ENCODE measurements around the gene PDILT.

PDILT gene

DNA sequence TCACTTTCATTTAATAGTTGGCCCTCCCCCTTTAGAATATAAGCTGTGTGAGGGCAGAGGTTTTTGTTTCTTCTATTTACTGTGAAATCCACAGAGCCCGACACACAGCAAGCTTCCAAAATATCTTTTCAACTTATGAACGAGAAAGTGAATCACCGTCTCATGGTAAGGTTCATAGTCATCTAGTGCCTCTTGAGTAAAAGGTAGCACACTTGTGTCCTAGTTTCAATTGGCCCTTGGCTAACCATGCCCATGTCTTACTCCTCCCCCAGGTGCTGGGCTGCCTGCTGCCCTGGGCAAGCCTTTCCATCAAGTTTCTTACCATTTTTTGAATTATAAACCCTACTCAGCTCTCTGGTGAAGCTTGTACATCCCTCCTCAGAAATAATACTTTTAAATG is 64.8 kb downstream of the PDILT start:
- Histone ChIP-seq H2BK120ac (ENCODE audit: low read depth, low read length) (no peak overlapping the region), H3K27ac (ENCODE audit: low read depth, low read length) (no peak overlapping the region), H3K4ac (ENCODE audit: low read depth, low read length) (no peak overlapping the region), H2BK5ac (ENCODE audit: low read length) (no peak overlapping the region), H3K18ac (ENCODE audit: low read length) (no peak overlapping the region), H3K4me1 (ENCODE audit: control insufficient read depth, low read depth, low read length) (no peaks in the 10 kb centered on the region), H3K4me2 (ENCODE audit: low read length) (no peak overlapping the region), H3K27me3 (ENCODE audit: insufficient read depth, low read length, poor library complexity) (no peaks in the 10 kb centered on the region), H4K5ac (ENCODE audit: low read length) (no peak overlapping the region), H4K8ac (ENCODE audit: low read depth, low read length) (no peak overlapping the region), H3K23ac (ENCODE audit: low read length) (no peak overlapping the region), H3K79me1 (ENCODE audit: low read length) (no peaks in the 10 kb centered on the region), H3K56ac (ENCODE audit: low read length) (no peak overlapping the region), H3K9ac (ENCODE audit: low read length) (no peak overlapping the region), H2BK15ac (replicated peaks; ENCODE audit: low read depth) (no peak overlapping the region), H3K36me3 (ENCODE audit: control insufficient read depth, insufficient read depth, low read length) (no peaks in the 10 kb centered on the region), H2AK5ac (ENCODE audit: low read length) (no peak overlapping the region), H3K79me2 (ENCODE audit: control insufficient read depth, insufficient read depth, low read length) (no peaks in the 10 kb centered on the region), H3K4me3 (ENCODE audit: low read length) (no peak overlapping the region)
- DNase-seq = no peak
- WGBS (ENCODE audit: extremely low coverage, insufficient coverage, low lambda C conversion rate) = no CpG with 5 or more reads among the region's 3 CpGs

DNA sequence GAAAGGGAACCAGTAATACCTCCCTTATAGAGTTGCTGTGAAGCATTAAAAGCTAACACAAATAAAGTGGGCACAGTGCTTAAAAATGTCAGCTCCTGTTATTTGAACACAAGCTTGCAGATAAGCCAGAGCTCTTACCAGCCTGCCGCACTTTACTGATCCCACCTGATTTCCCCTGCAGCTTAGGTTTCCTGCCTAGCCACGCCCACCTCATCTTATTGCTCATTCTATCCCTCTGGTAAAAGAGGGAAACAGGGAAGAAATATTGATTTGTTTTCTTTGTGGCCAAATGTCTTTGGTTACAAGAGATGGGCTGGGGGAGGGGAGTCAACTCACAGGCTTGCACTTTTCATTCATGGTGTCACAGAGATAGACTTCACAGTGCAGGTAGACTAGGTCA is 67.6 kb downstream of the PDILT start:
- Histone ChIP-seq H2BK120ac (ENCODE audit: low read depth, low read length) (no peak overlapping the region), H3K79me2 (ENCODE audit: control insufficient read depth, insufficient read depth, low read length) (no peaks in the 10 kb centered on the region), H3K27me3 (ENCODE audit: insufficient read depth, low read length, poor library complexity) (no peaks in the 10 kb centered on the region), H3K4ac (ENCODE audit: low read depth, low read length) (no peak overlapping the region), H2BK15ac (replicated peaks; ENCODE audit: low read depth) (no peak overlapping the region), H2BK5ac (ENCODE audit: low read length) (no peak overlapping the region), H4K8ac (ENCODE audit: low read depth, low read length) (no peak overlapping the region), H3K4me3 (ENCODE audit: low read length) (no peak overlapping the region), H3K27ac (ENCODE audit: low read depth, low read length) (no peak overlapping the region), H3K4me1 (ENCODE audit: control insufficient read depth, low read depth, low read length) (no peaks in the 10 kb centered on the region), H3K36me3 (ENCODE audit: control insufficient read depth, insufficient read depth, low read length) (no peaks in the 10 kb centered on the region), H3K18ac (ENCODE audit: low read length) (no peak overlapping the region), H3K23ac (ENCODE audit: low read length) (no peak overlapping the region), H2AK5ac (ENCODE audit: low read length) (no peak overlapping the region), H3K56ac (ENCODE audit: low read length) (no peak overlapping the region), H3K9ac (ENCODE audit: low read length) (no peak overlapping the region), H4K5ac (ENCODE audit: low read length) (no peak overlapping the region), H3K4me2 (ENCODE audit: low read length) (no peak overlapping the region), H3K79me1 (ENCODE audit: low read length) (no peaks in the 10 kb centered on the region)
- WGBS (ENCODE audit: extremely low coverage, insufficient coverage, low lambda C conversion rate) = no CpG with 5 or more reads among the region's 2 CpGs
- DNase-seq = no peak

DNA sequence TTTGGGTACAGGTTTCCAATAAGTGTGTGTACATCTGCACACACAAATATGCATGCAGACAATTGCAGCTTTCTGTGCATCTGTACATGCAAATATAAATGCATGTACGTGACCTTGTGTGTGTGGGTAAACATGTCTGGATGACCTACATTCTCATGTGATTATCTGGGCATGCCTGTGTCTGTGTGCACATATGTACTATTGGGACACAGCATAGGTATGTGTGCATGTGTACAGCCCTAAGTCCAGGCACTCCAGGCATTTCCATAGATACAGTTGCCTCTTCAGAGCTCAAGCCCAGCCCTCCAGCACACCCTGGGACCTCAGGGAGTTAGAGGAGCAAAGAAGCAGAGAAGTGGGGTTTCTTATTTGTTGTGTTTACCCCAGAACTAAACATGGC is 70.1 kb downstream of the PDILT start:
- no peak overlapping the region for H3K4me2 ChIP-seq (ENCODE audit: low read length)
- no peak overlapping the region for H3K23ac ChIP-seq (ENCODE audit: low read length)
- H3K4ac ChIP-seq (ENCODE audit: low read depth, low read length) = no peak overlapping the region
- no peak overlapping the region for H2BK5ac ChIP-seq (ENCODE audit: low read length)
- DNase-seq = no peak
- H2AK5ac ChIP-seq (ENCODE audit: low read length) = no peak overlapping the region
- H3K56ac ChIP-seq (ENCODE audit: low read length) = no peak overlapping the region
- H3K4me1 ChIP-seq (ENCODE audit: control insufficient read depth, low read depth, low read length) = no peaks in the 10 kb centered on the region
- no peak overlapping the region for H3K27ac ChIP-seq (ENCODE audit: low read depth, low read length)
- H3K36me3 ChIP-seq (ENCODE audit: control insufficient read depth, insufficient read depth, low read length) = no peaks in the 10 kb centered on the region
- H3K27me3 ChIP-seq (ENCODE audit: insufficient read depth, low read length, poor library complexity) = no peaks in the 10 kb centered on the region
- no peak overlapping the region for H2BK15ac ChIP-seq (replicated peaks; ENCODE audit: low read depth)
- no peaks in the 10 kb centered on the region for H3K79me2 ChIP-seq (ENCODE audit: control insufficient read depth, insufficient read depth, low read length)
- no peak overlapping the region for H3K9ac ChIP-seq (ENCODE audit: low read length)
- H4K8ac ChIP-seq (ENCODE audit: low read depth, low read length) = no peak overlapping the region
- H3K4me3 ChIP-seq (ENCODE audit: low read length) = no peak overlapping the region
- no CpG with 5 or more reads among the region's 1 CpG for WGBS (ENCODE audit: extremely low coverage, insufficient coverage, low lambda C conversion rate)
- no peaks in the 10 kb centered on the region for H3K79me1 ChIP-seq (ENCODE audit: low read length)
- no peak overlapping the region for H4K5ac ChIP-seq (ENCODE audit: low read length)
- no peak overlapping the region for H2BK120ac ChIP-seq (ENCODE audit: low read depth, low read length)
- no peak overlapping the region for H3K18ac ChIP-seq (ENCODE audit: low read length)

DNA sequence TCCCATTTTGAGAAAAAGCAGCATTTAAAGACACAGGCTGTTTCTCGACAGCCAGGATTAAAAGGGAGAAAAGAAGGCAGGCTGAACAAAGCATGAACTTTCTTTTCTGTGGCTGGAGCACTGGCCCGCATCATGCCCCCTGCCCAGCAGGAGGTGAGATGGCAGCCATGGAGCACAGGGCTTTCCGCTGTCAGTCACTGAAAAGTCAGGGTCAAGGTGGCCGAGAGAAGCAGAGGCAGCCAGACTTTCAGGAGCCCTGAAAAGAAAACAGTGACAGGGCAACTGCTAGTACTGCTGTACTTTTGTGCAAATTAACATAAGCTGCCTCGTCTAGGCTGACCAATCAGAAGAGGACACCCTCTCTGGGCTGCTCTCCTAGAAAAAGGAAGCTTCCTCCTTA is 71.4 kb downstream of the PDILT start:
- Histone ChIP-seq H3K4ac (ENCODE audit: low read depth, low read length) (no peak overlapping the region), H3K56ac (ENCODE audit: low read length) (no peak overlapping the region)
- no peak for DNase-seq

DNA sequence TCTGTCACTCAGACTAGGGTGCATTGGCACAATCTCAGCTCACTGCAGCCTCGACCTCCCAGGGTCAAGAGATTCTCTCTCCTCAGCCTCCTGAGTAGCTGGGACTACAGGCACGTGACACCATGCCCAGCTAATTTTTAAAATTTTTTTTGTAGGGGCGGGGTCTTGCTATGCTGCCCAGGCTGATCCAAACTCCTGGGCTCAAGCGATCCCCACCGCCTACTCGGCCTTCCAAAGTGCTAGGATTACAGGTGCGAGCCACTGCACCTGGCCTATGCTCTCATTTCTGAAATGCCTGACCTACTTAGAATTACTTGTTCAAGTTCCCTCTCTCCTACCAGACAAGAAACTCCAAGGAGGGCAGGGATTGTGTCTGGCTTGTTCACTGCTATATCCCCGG is 72.1 kb downstream of the PDILT start:
- H3K18ac ChIP-seq (ENCODE audit: low read length) = no peak overlapping the region
- H2AK5ac ChIP-seq (ENCODE audit: low read length) = no peak overlapping the region
- no peaks in the 10 kb centered on the region for H3K27me3 ChIP-seq (ENCODE audit: insufficient read depth, low read length, poor library complexity)
- H3K23ac ChIP-seq (ENCODE audit: low read length) = no peak overlapping the region
- no peak overlapping the region for H3K56ac ChIP-seq (ENCODE audit: low read length)
- H3K4me2 ChIP-seq (ENCODE audit: low read length) = no peak overlapping the region
- H3K4ac ChIP-seq (ENCODE audit: low read depth, low read length) = no peak overlapping the region
- no peak for DNase-seq
- H3K79me2 ChIP-seq (ENCODE audit: control insufficient read depth, insufficient read depth, low read length) = no peaks in the 10 kb centered on the region
- H3K4me3 ChIP-seq (ENCODE audit: low read length) = no peak overlapping the region
- WGBS (ENCODE audit: extremely low coverage, insufficient coverage, low lambda C conversion rate) = no CpG with 5 or more reads among the region's 8 CpGs
- H3K4me1 ChIP-seq (ENCODE audit: control insufficient read depth, low read depth, low read length) = no peaks in the 10 kb centered on the region
- H4K5ac ChIP-seq (ENCODE audit: low read length) = no peak overlapping the region
- H3K9ac ChIP-seq (ENCODE audit: low read length) = no peak overlapping the region
- no peak overlapping the region for H2BK120ac ChIP-seq (ENCODE audit: low read depth, low read length)
- no peak overlapping the region for H2BK15ac ChIP-seq (replicated peaks; ENCODE audit: low read depth)
- H4K8ac ChIP-seq (ENCODE audit: low read depth, low read length) = no peak overlapping the region
- H3K79me1 ChIP-seq (ENCODE audit: low read length) = no peaks in the 10 kb centered on the region
- no peaks in the 10 kb centered on the region for H3K36me3 ChIP-seq (ENCODE audit: control insufficient read depth, insufficient read depth, low read length)
- no peak overlapping the region for H3K27ac ChIP-seq (ENCODE audit: low read depth, low read length)
- no peak overlapping the region for H2BK5ac ChIP-seq (ENCODE audit: low read length)

More for the DNA sequence above, 71.4 kb downstream of the PDILT start:
- no peak overlapping the region for H2BK120ac ChIP-seq (ENCODE audit: low read depth, low read length)
- WGBS (ENCODE audit: extremely low coverage, insufficient coverage, low lambda C conversion rate) = no CpG with 5 or more reads among the region's 5 CpGs
- no peak overlapping the region for H2BK15ac ChIP-seq (replicated peaks; ENCODE audit: low read depth)
- H3K27ac ChIP-seq (ENCODE audit: low read depth, low read length) = no peak overlapping the region
- no peaks in the 10 kb centered on the region for H3K79me1 ChIP-seq (ENCODE audit: low read length)
- H3K4me1 ChIP-seq (ENCODE audit: control insufficient read depth, low read depth, low read length) = no peaks in the 10 kb centered on the region
- H2BK5ac ChIP-seq (ENCODE audit: low read length) = no peak overlapping the region
- no peak overlapping the region for H3K4me2 ChIP-seq (ENCODE audit: low read length)
- H4K8ac ChIP-seq (ENCODE audit: low read depth, low read length) = no peak overlapping the region
- no peak overlapping the region for H3K23ac ChIP-seq (ENCODE audit: low read length)
- H3K9ac ChIP-seq (ENCODE audit: low read length) = no peak overlapping the region
- H3K79me2 ChIP-seq (ENCODE audit: control insufficient read depth, insufficient read depth, low read length) = no peaks in the 10 kb centered on the region
- H3K27me3 ChIP-seq (ENCODE audit: insufficient read depth, low read length, poor library complexity) = no peaks in the 10 kb centered on the region
- no peaks in the 10 kb centered on the region for H3K36me3 ChIP-seq (ENCODE audit: control insufficient read depth, insufficient read depth, low read length)
- no peak overlapping the region for H3K4me3 ChIP-seq (ENCODE audit: low read length)
- no peak overlapping the region for H2AK5ac ChIP-seq (ENCODE audit: low read length)
- H4K5ac ChIP-seq (ENCODE audit: low read length) = no peak overlapping the region
- H3K18ac ChIP-seq (ENCODE audit: low read length) = no peak overlapping the region

DNA sequence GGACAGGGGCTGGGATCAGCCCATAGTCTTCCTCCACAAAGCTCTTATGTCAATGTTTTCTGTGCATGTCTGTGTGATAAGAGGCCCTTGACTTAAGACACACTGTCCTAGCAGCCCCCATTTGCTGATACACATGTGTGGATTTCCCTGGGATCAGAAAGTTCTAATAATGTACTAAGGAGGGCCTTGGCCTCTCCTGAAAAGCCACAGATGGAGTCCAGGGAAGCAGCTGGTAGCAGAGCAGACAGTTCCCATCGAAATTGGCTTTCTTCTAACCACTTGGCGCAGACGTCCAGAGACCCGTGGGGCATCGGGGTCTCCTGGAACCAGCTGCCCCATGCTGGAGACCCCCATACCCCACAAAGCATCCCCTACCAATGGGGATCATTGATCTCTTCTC is 72.9 kb downstream of the PDILT start:
- Histone ChIP-seq H3K27ac (ENCODE audit: low read depth, low read length) (no peak overlapping the region), H3K4me3 (ENCODE audit: low read length) (no peak overlapping the region)
- WGBS (ENCODE audit: extremely low coverage, insufficient coverage, low lambda C conversion rate) = no CpG with 5 or more reads among the region's 5 CpGs

More for the DNA sequence above, 72.9 kb downstream of the PDILT start:
- Histone ChIP-seq H3K4me2 (ENCODE audit: low read length) (no peak overlapping the region), H3K4ac (ENCODE audit: low read depth, low read length) (no peak overlapping the region), H2AK5ac (ENCODE audit: low read length) (no peak overlapping the region), H3K36me3 (ENCODE audit: control insufficient read depth, insufficient read depth, low read length) (no peaks in the 10 kb centered on the region), H3K4me1 (ENCODE audit: control insufficient read depth, low read depth, low read length) (no peaks in the 10 kb centered on the region), H2BK5ac (ENCODE audit: low read length) (no peak overlapping the region), H2BK15ac (replicated peaks; ENCODE audit: low read depth) (no peak overlapping the region), H3K79me1 (ENCODE audit: low read length) (no peaks in the 10 kb centered on the region), H3K27me3 (ENCODE audit: insufficient read depth, low read length, poor library complexity) (no peaks in the 10 kb centered on the region), H4K8ac (ENCODE audit: low read depth, low read length) (no peak overlapping the region), H3K23ac (ENCODE audit: low read length) (no peak overlapping the region), H3K56ac (ENCODE audit: low read length) (no peak overlapping the region), H3K18ac (ENCODE audit: low read length) (no peak overlapping the region), H3K79me2 (ENCODE audit: control insufficient read depth, insufficient read depth, low read length) (no peaks in the 10 kb centered on the region), H2BK120ac (ENCODE audit: low read depth, low read length) (no peak overlapping the region), H3K9ac (ENCODE audit: low read length) (no peak overlapping the region), H4K5ac (ENCODE audit: low read length) (no peak overlapping the region)
- DNase-seq = no peak

Measured in mesendoderm (in vitro differentiated cells).